Choroid plexus epithelial cell (primary cell): Measurements from ENCODE around the gene DTNBP1.

Experiments used
- DNase-seq: peaks from one replicate; pipeline ENCODE4 v3.0.0-alpha.2; 2010; ENCODE audit warnings: low read depth
- H3K4me3 ChIP-seq: 2 replicates; pipeline ENCODE4 v1.5.1; 2011; ENCODE audit warnings: low read depth, mild to moderate bottlenecking, control low read depth, low read length, moderate library complexity
- TF ChIP-seq, protein P1 (sequence below): conservative IDR thresholded peaks from 2 replicates; pipeline ENCODE4 v1.5.1; 2011; ENCODE audit warnings: low read depth, mild to moderate bottlenecking, control low read depth, inconsistent platforms, low read length, moderate library complexity

The DTNBP1 gene

DNA sequence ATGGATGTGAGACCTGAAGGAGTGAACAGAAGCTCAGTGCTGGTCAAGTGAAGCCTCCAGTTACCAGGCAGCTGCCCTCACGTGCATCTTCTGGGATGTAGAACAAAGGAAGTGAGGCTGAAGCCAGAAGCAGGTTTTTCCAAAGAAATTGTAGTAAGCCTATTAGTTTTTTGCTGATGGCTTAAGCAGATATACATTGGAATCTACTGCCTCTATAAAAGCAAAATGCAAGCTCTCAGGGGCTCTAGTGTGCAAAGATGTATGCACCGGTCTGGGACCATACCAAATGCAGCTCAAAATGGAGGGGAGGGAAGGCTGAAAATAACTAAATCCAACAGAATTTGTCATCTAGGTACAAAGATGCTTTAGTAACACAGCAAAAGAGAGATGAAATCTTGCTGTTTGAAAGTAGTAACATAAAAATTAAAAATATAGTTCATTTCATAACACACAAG is 77.0 kb downstream of the DTNBP1 start:
- TF ChIP-seq, protein P1, sequence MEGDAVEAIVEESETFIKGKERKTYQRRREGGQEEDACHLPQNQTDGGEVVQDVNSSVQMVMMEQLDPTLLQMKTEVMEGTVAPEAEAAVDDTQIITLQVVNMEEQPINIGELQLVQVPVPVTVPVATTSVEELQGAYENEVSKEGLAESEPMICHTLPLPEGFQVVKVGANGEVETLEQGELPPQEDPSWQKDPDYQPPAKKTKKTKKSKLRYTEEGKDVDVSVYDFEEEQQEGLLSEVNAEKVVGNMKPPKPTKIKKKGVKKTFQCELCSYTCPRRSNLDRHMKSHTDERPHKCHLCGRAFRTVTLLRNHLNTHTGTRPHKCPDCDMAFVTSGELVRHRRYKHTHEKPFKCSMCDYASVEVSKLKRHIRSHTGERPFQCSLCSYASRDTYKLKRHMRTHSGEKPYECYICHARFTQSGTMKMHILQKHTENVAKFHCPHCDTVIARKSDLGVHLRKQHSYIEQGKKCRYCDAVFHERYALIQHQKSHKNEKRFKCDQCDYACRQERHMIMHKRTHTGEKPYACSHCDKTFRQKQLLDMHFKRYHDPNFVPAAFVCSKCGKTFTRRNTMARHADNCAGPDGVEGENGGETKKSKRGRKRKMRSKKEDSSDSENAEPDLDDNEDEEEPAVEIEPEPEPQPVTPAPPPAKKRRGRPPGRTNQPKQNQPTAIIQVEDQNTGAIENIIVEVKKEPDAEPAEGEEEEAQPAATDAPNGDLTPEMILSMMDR: no peak
- no peak overlapping the region for H3K4me3 ChIP-seq
- DNase-seq: no peak

DNA sequence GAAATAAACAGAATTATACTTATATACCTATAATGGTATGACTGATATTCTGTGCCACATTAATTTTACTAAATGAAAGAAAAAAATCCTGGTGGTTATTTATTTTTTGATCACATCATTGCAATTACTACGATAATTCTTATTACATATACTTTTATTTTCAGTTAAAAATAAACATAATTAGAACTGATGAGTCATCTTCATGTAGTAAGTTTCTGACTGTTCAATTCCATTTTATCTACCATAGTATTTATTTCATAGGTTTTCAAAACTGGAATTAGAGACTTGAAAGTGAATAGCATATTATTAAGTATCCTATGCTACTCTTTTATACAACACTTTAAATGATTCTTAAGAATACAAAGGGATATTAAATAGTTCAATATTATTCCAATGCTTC is 80.3 kb downstream of the DTNBP1 start:
- TF ChIP-seq, protein P1: no peak
- no peak for DNase-seq
- no peak overlapping the region for H3K4me3 ChIP-seq

DNA sequence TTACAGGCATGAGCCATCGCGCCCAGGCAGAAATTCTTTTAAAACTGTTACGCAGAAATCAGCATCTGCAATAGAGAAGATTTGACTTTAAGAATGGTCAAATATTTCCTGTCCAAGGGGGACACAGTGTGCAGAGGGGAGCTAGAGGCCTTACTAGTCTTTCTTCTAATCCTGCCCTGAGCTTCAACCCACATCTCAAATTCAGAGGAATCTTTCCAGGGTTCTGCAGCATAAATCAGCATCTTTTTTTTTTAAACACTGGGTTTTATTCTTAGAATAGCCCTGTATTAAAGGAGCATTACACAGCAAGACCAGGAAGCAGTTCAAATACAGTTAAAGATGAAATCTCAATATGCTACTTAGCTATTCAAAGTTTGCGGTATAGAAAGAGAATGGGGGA is 81.1 kb downstream of the DTNBP1 start:
- TF ChIP-seq, protein P1: no peak
- DNase-seq: no peak
- no peak overlapping the region for H3K4me3 ChIP-seq

DNA sequence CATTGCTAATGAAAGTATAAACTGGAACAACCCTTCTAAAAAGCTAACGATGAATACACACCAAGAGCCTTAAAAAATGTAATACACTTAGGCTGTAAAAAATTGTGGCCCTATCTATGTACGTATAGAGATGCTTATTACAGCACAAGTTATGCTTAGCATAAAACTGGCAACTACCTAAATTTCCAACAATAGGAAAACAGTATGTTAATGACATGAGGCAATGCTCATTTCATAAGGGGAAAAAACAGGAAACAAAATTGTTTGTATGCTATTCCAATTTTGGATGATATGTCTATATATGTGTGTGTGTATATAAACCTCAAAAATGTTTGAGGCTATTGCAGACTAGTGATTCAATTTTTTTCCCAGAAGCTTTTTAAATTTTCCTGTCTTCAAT is 82.5 kb downstream of the DTNBP1 start:
- TF ChIP-seq, protein P1: no peak
- no peak for DNase-seq
- H3K4me3 ChIP-seq: no peak overlapping the region

DNA sequence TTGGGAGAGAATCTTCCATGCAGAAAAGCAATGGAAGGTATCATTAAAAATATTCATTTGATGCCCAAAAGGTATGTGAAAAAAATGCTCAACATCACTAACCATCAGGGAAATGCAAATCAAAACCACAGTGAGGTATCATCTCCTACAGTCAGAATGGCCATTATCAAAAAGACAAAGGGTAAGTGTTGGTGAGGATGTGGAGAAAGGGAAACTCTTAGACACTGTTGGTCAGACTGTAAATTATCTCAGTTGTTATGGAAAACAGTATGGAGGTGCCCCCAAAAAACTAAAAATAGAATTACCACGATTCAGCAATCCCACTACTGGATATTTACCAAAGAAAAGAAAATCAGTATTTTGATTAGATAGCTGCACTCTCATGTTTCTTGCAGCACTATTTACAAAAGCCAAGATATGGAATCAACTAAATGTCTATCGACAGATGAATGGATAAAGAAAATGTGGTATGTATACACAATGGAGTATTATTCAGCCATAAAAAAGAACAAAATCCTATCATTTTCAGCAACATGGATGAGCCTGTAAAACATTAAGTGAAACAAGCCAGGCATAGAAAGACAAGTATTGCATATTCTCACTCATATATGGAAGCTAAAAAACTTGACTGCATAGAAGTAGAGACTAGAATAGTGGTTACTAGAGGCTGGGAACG is 84.0 kb downstream of the DTNBP1 start:
- TF ChIP-seq, protein P1: no peak
- no peak for DNase-seq
- H3K4me3 ChIP-seq: no peak overlapping the region

DNA sequence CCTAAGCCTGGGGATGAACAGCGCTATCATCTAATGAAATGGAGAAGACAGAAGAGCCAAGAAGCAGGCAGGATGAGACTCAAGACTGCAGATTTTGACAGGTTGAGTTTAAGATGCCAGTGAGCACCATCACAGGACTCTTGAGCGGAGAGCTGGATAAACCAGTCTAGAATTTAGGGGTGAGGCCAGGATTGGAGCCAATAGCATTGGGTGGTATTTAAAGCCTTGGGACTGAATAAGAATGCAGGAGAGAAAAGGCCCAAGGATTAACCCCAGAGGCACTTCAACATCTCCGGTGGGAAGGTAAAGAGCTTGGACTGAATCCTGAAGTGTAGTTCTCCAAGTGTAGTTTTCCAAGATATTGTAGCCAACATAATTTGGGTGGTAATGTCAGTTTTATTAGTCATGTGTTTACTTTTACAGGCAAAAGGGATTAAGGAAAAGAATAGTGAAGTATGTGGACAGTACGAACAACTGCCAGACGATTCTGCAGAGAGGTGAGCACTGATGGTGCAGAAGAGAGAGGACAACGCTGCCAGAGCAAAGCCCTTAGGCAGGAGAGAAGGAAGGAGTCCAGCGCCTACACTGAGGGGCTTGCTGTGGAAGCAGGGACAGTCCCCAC is 85.2 kb downstream of the DTNBP1 start:
- TF ChIP-seq, protein P1: no peak
- DNase-seq: no peak

DNA sequence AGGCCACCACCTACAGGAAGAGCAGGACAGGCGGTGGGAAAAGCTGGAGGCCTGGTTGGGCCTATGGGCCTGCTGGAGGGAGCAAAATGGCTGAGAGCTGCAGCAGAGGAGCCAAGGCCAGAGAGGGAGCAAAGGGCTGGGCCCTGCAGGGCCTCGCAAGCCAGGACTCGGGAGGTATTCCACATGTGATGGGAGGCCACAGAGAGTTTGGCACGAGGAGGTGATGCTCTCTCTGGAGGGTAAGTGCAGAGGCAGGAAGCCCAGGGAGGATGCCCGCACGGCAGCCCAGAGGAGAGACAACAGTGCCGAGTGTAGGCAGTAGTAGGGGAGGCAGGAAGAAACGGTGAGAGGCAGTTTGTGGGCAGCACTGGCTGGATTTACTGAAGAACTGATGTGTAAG is 85.7 kb downstream of the DTNBP1 start:
- no peak for DNase-seq
- H3K4me3 ChIP-seq: no peak overlapping the region
- TF ChIP-seq, protein P1: no peak

More for the DNA sequence above, 85.2 kb downstream of the DTNBP1 start:
- H3K4me3 ChIP-seq: no peak overlapping the region
